ENCODE data around the gene ASCL1.

DNA sequence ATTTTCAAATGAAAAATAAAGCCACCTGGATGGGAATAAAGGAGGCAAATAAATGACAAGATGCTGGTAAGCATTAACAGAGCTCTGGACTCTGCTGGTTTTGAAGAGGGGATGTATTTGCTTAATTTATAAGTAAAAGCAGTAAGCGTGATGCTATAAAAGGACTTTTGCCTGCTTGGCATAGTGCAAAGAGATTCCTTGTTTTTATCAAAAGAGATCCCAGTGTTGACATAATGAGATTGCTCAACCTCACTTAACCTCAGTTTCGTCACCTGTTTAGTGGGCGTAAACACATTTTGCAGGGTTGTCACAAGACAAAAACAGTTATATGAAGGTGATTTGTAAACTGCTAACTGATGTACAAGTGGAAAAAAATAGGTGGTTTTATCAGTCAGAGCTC, 13.8 kb downstream of the ASCL1 start:
- TF ChIP-seq, protein P1, sequence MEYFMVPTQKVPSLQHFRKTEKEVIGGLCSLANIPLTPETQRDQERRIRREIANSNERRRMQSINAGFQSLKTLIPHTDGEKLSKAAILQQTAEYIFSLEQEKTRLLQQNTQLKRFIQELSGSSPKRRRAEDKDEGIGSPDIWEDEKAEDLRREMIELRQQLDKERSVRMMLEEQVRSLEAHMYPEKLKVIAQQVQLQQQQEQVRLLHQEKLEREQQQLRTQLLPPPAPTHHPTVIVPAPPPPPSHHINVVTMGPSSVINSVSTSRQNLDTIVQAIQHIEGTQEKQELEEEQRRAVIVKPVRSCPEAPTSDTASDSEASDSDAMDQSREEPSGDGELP (CRISPR knock-in tag; IDR thresholded peaks at IDR 0.05; ENCODE audit: borderline replicate concordance) = no peak
- TF ChIP-seq KDM5B (IDR thresholded peaks at IDR 0.05; ENCODE audit: insufficient replicate concordance, low read depth, low read length) (no peak), MAZ (CRISPR knock-in tag; conservative IDR thresholded peaks at IDR 0.05 in 1 of 2, IDR thresholded peaks at IDR 0.05 in 1 of 2) (no peak), ETS2 (tag; IDR thresholded peaks at IDR 0.05; ENCODE audit: borderline replicate concordance, poor library complexity, severe bottlenecking) (no peak), CEBPB (tag; IDR thresholded peaks at IDR 0.05) (0 out of 2 replicates have a peak, but pooled peaks have one; percentile 19), RFX5 (IDR thresholded peaks at IDR 0.05; ENCODE audit: low read depth, low read length) (no peak), POLR2AphosphoS5 (IDR thresholded peaks at IDR 0.05; ENCODE audit: control insufficient read depth, insufficient read depth, low read depth, low read length) (no peak)
- TF ChIP-seq, protein P2, sequence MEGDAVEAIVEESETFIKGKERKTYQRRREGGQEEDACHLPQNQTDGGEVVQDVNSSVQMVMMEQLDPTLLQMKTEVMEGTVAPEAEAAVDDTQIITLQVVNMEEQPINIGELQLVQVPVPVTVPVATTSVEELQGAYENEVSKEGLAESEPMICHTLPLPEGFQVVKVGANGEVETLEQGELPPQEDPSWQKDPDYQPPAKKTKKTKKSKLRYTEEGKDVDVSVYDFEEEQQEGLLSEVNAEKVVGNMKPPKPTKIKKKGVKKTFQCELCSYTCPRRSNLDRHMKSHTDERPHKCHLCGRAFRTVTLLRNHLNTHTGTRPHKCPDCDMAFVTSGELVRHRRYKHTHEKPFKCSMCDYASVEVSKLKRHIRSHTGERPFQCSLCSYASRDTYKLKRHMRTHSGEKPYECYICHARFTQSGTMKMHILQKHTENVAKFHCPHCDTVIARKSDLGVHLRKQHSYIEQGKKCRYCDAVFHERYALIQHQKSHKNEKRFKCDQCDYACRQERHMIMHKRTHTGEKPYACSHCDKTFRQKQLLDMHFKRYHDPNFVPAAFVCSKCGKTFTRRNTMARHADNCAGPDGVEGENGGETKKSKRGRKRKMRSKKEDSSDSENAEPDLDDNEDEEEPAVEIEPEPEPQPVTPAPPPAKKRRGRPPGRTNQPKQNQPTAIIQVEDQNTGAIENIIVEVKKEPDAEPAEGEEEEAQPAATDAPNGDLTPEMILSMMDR (IDR thresholded peaks at IDR 0.05 in 2 of 3, conservative IDR thresholded peaks at IDR 0.05 in 1 of 3; ENCODE audit: insufficient read depth in 2 of 3, low read depth in 1 of 3, low read length in 3 of 3) = no peak
- TF ChIP-seq, protein P3, sequence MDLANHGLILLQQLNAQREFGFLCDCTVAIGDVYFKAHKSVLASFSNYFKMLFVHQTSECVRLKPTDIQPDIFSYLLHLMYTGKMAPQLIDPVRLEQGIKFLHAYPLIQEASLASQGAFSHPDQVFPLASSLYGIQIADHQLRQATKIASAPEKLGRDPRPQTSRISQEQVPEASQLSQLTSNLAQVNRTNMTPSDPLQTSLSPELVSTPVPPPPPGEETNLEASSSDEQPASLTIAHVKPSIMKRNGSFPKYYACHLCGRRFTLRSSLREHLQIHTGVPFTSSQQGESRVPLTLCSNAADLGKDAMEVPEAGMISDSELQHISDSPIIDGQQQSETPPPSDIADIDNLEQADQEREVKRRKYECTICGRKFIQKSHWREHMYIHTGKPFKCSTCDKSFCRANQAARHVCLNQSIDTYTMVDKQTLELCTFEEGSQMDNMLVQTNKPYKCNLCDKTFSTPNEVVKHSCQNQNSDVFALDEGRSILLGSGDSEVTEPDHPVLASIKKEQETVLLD (IDR thresholded peaks at IDR 0.05) = no peak
- TF ChIP-seq, protein P4, sequence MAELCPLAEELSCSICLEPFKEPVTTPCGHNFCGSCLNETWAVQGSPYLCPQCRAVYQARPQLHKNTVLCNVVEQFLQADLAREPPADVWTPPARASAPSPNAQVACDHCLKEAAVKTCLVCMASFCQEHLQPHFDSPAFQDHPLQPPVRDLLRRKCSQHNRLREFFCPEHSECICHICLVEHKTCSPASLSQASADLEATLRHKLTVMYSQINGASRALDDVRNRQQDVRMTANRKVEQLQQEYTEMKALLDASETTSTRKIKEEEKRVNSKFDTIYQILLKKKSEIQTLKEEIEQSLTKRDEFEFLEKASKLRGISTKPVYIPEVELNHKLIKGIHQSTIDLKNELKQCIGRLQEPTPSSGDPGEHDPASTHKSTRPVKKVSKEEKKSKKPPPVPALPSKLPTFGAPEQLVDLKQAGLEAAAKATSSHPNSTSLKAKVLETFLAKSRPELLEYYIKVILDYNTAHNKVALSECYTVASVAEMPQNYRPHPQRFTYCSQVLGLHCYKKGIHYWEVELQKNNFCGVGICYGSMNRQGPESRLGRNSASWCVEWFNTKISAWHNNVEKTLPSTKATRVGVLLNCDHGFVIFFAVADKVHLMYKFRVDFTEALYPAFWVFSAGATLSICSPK (IDR thresholded peaks at IDR 0.05; ENCODE audit: borderline replicate concordance) = no peak
